SK-N-SH (cell line): ENCODE results near the gene NEURL2. TPM values are rescaled to one million over a fixed set of nuclear protein-coding genes. Genes with fewer than 3 reads are reported as not detected.

Experiments
- CTCF ChIA-PET: fragments of 300-600, 350-600 bp; formaldehyde crosslinking; extraction: SDS; loops from one replicate; lab custom pipeline; 2021; lab: Yijun Ruan, JAX
- POLR2A ChIA-PET: fragments of 350-600 bp; sonication (Branson Sonifier 250); formaldehyde crosslinking; extraction: SDS; loops from one replicate; lab custom pipeline; 2020; ENCODE audit warnings: antibody characterized with exemption, inconsistent platforms; lab: Yijun Ruan, JAX
- DNase-seq: peaks from one replicate; pipeline ENCODE4 v3.0.0; 2012
- H2AFZ ChIP-seq: fragments of 200-600 bp; sonication (generic); 2 replicates; pipeline ENCODE4 v1.8.1; 2016; ENCODE audit warnings: antibody characterized with exemption, mild to moderate bottlenecking, low read depth
- H3F3A ChIP-seq: fragments of 200-600 bp; sonication (generic); replicated peaks from 2 replicates; pipeline ENCODE3; 2016; ENCODE audit warnings: antibody characterized with exemption, mild to moderate bottlenecking; ENCODE audit not compliant: insufficient read depth
- H3K27ac ChIP-seq, 2 experiments: fragments of 200-500 bp in 1 of 2; fragments of 200-600 bp in 1 of 2; sonication (Bioruptor generic) in 1 of 2; sonication (generic), shearing (Covaris generic) in 1 of 2; 2 replicates each; pipeline versions ENCODE4 v1.5.1 to v1.6.1; 2014 to 2016; ENCODE audit warnings: low read depth in 2 of 2, inconsistent platforms in 1 of 2, low read length in 1 of 2, mild to moderate bottlenecking in 1 of 2, mixed read lengths in 1 of 2
- H3K27me3 ChIP-seq: fragments of 200-600 bp; sonication (generic), shearing (Covaris generic); 2 replicates; pipeline ENCODE4 v1.6.1; 2016; ENCODE audit warnings: mixed run types; ENCODE audit not compliant: insufficient read depth
- H3K36me3 ChIP-seq, 2 experiments: fragments of 200-500 bp in 1 of 2; fragments of 200-600 bp in 1 of 2; sonication (Bioruptor generic) in 1 of 2; sonication (generic) in 1 of 2; replicated peaks in 1 of 2; 2 replicates each; pipeline versions ENCODE3 to v1.5.1; 2014 to 2016; ENCODE audit warnings: low read length in 1 of 2, mild to moderate bottlenecking in 1 of 2; ENCODE audit not compliant: insufficient read depth in 2 of 2, control insufficient read depth in 1 of 2
- H3K4me1 ChIP-seq, 2 experiments: fragments of 200-500 bp in 1 of 2; fragments of 200-600 bp in 1 of 2; sonication (Bioruptor generic) in 1 of 2; sonication (generic), shearing (Covaris generic) in 1 of 2; 2 replicates each; pipeline versions ENCODE4 v1.5.1 to v1.6.1; 2014 to 2016; ENCODE audit warnings: low read depth in 1 of 2, low read length in 1 of 2, mixed run types in 1 of 2; ENCODE audit not compliant: insufficient read depth in 2 of 2, control insufficient read depth in 1 of 2
- H3K4me2 ChIP-seq: fragments of 200-600 bp; sonication (generic), shearing (Covaris generic); 2 replicates; pipeline ENCODE4 v1.6.1; 2017; ENCODE audit warnings: mixed run types
- H3K4me3 ChIP-seq, 2 experiments: fragments of 200-500 bp in 1 of 2; fragments of 200-600 bp in 1 of 2; sonication (Bioruptor generic) in 1 of 2; sonication (generic), shearing (Covaris generic) in 1 of 2; 2 replicates each; pipeline versions ENCODE4 v1.5.1 to v1.8.1; 2014 to 2016; ENCODE audit warnings: low read depth in 2 of 2, inconsistent platforms in 1 of 2, low read length in 1 of 2, mild to moderate bottlenecking in 1 of 2, mixed read lengths in 1 of 2, moderate library complexity in 1 of 2
- H3K79me2 ChIP-seq: fragments of 200-600 bp; sonication (generic); 2 replicates; pipeline ENCODE4 v1.8.1; 2017; ENCODE audit warnings: mild to moderate bottlenecking; ENCODE audit not compliant: insufficient read depth
- H3K9ac ChIP-seq: fragments of 200-600 bp; sonication (generic); 2 replicates; pipeline ENCODE4 v1.6.1; 2017; ENCODE audit warnings: mixed run types
- H3K9me2 ChIP-seq: fragments of 200-600 bp; sonication (generic); 2 replicates; pipeline ENCODE4 v1.6.1; 2017; ENCODE audit warnings: mixed run types
- H3K9me3 ChIP-seq: fragments of 200-600 bp; sonication (generic); 2 replicates; pipeline ENCODE4 v1.6.1; 2017; ENCODE audit warnings: mixed run types, mild to moderate bottlenecking, moderate library complexity
- H4K20me1 ChIP-seq: fragments of 200-600 bp; sonication (generic); 2 replicates; pipeline ENCODE4 v1.6.1; 2017; ENCODE audit warnings: mild to moderate bottlenecking, mixed run types; ENCODE audit not compliant: insufficient read depth
- CHD2 ChIP-seq: fragments of 150-350 bp; IDR thresholded peaks from 2 replicates; pipeline ENCODE4 v1.6.1; 2018; ENCODE audit warnings: low read length; ENCODE audit not compliant: partially characterized antibody
- ELF1 ChIP-seq: IDR thresholded peaks from 2 replicates; pipeline ENCODE4 v1.4.0; 2012
- EZH2phosphoT487 ChIP-seq: fragments of 200-600 bp; sonication (generic); IDR thresholded peaks from 2 replicates; pipeline ENCODE4 v1.6.1; 2017; ENCODE audit warnings: low read depth, mixed run types, mild to moderate bottlenecking, antibody characterized with exemption, moderate library complexity, borderline replicate concordance
- FOXM1 ChIP-seq: IDR thresholded peaks from 2 replicates; pipeline ENCODE4 v1.4.0; 2012; ENCODE audit warnings: low read depth, mild to moderate bottlenecking
- GATA2 ChIP-seq: sonication (generic); formaldehyde crosslinking; IDR thresholded peaks from 2 replicates; pipeline ENCODE4 v1.5.0; 2020; ENCODE audit warnings: mild to moderate bottlenecking, missing genetic modification reagents
- NRF1 ChIP-seq: IDR thresholded peaks from 2 replicates; pipeline ENCODE4 v1.6.1; 2012; ENCODE audit warnings: low read depth, mild to moderate bottlenecking, low read length
- RAD21 ChIP-seq: IDR thresholded peaks from 2 replicates; pipeline ENCODE4 v1.6.1; 2012; ENCODE audit warnings: mild to moderate bottlenecking, low read length
- RCOR1 ChIP-seq: fragments of 150-350 bp; IDR thresholded peaks from 2 replicates; pipeline ENCODE4 v1.6.1; 2017; ENCODE audit warnings: antibody characterized with exemption, low read length
- RFX5 ChIP-seq: IDR thresholded peaks from 2 replicates; pipeline ENCODE4 v1.6.1; 2012; ENCODE audit warnings: mild to moderate bottlenecking, improper control_type of control experiment, low read length
- RXRA ChIP-seq: IDR thresholded peaks from 2 replicates; pipeline ENCODE4 v1.4.0; 2012; ENCODE audit warnings: low read depth, mild to moderate bottlenecking, borderline replicate concordance
- SIN3A ChIP-seq: IDR thresholded peaks from 2 replicates; pipeline ENCODE4 v1.6.1; 2012; ENCODE audit warnings: low read depth, mild to moderate bottlenecking, low read length, moderate library complexity, borderline replicate concordance
- SMC3 ChIP-seq: IDR thresholded peaks from 2 replicates; pipeline ENCODE4 v1.6.1; 2012; ENCODE audit warnings: low read depth, low read length, improper control_type of control experiment
- TCF12 ChIP-seq: IDR thresholded peaks from 2 replicates; pipeline ENCODE4 v1.4.0; 2012
- TEAD4 ChIP-seq: IDR thresholded peaks from 2 replicates; pipeline ENCODE4 v1.4.0; 2012; ENCODE audit warnings: mild to moderate bottlenecking, borderline replicate concordance; ENCODE audit not compliant: insufficient read depth
- USF1 ChIP-seq: IDR thresholded peaks from 2 replicates; pipeline ENCODE4 v1.4.0; 2012; ENCODE audit warnings: low read depth, borderline replicate concordance
- YY1 ChIP-seq: IDR thresholded peaks from 2 replicates; pipeline ENCODE4 v1.4.0; 2012; ENCODE audit warnings: low read depth, mild to moderate bottlenecking
- ZBTB33 ChIP-seq: IDR thresholded peaks from 2 replicates; pipeline ENCODE4 v1.4.0; 2012; ENCODE audit warnings: low read depth, borderline replicate concordance
- WGBS: methylation state at CpG from one replicate; pipeline ENCODE4 v1.1.6; 2017; ENCODE audit warnings: low lambda C conversion rate; 5-methylcytosine and 5-hydroxymethylcytosine counted together
- polyA plus RNA-seq, 3 experiments: library from polyadenylated mRNA; depleted of rRNA; stranded (reverse); fragments of >200 nt; gene quantifications; 2 replicates each; pipeline ENCODE4 v1.2.3, GENCODE V29; 2012
- TF ChIP-seq, protein P1 (sequence below): IDR thresholded peaks from 2 replicates; pipeline ENCODE4 v1.6.1; 2012; ENCODE audit warnings: mild to moderate bottlenecking, low read depth, low read length, moderate library complexity
- TF ChIP-seq, protein P2 (sequence below): IDR thresholded peaks from 2 replicates; pipeline ENCODE4; 2012
- TF ChIP-seq, protein P3 (sequence below): fragments of 150-350 bp; IDR thresholded peaks from 2 replicates; pipeline ENCODE4 v1.6.1; 2016; ENCODE audit warnings: mild to moderate bottlenecking, low read depth, low read length

NEURL2 gene
- polyA plus RNA-seq, 1 of the 3 experiments (the other 2 are of a cell fraction) = 3.5 TPM

DNA sequence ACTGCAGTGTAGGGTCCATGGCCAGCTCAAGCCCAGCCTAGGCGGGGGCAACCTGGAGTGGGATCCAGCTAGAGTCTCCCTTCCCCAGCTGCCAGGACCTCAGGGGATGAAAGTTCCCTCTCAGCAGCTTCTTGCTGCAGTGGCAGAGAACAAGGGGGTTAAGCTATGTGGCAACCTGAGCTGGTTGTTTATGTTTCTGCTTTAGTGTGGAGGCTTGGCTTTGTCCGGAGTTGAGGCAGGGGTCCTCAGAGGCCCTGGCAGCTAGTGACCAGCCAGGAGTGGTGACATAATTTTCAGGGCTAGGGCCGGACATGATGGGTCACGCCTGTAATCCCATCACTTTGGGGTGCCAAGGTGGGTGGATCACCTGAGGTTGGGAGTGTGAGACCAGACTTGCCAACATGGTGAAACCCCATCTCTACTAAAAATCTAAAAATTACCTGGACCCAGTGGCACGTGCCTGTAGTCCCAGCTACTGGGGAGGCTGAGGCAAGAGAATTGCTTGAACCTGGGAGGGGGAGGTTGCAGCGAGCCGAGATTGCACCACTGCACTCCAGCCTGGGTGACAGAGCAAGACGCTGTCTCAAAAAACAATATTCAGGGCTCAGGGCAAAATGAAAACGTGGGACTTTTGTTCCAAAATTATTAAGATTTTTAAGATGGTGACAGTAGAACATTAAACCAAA is 35.0 kb upstream of the NEURL2 start (continued):
- TF ChIP-seq TEAD4 = no peak

- Histone ChIP-seq H3K9me2 (no peaks in the 10 kb centered on the region), H3K4me3 (no peak overlapping the region), H3F3A (peaks cover 9% of the 10 kb centered on the region), H3K4me2 (no peak overlapping the region), H2AFZ (no peak overlapping the region), H3K79me2 (no peaks in the 10 kb centered on the region), H3K4me1 (peaks cover 0 to 8% of the 10 kb centered on the region in 2 experiments; a peak in 1 of 4 replicates), H3K9ac (no peak overlapping the region), H3K27ac (no peak overlapping the region), H3K27me3 (no peaks in the 10 kb centered on the region), H3K9me3 (no peaks in the 10 kb centered on the region), H4K20me1 (no peaks in the 10 kb centered on the region), H3K36me3 (no peaks in the 10 kb centered on the region)
- 81% methylated on average over 21 of the region's 21 CpGs for WGBS
- POLR2A ChIA-PET = interaction anchor here (0.7 to 2.5 kb wide), 2 partner anchors 9 to 14 kb away, joined by 3 to 11 read pairs; partner anchors contain the start of gene PCIF1
- CTCF ChIA-PET = interaction anchor here (0.9 kb wide), 1 partner anchor 11 kb away, joined by 3 read pairs; no protein-coding TSS in a partner anchor
- TF ChIP-seq RCOR1 = no peak
- no peak for TF ChIP-seq FOXM1
- no peak for TF ChIP-seq ELF1
- TF ChIP-seq SMC3 = no peak
- no peak for TF ChIP-seq GATA2 (CRISPR knock-in tag)
- no peak for TF ChIP-seq USF1
- TF ChIP-seq TEAD4 = no peak
- no peak for TF ChIP-seq ZBTB33
- TF ChIP-seq RAD21 = no peak
- no peak for TF ChIP-seq RFX5
- TF ChIP-seq, protein P1, sequence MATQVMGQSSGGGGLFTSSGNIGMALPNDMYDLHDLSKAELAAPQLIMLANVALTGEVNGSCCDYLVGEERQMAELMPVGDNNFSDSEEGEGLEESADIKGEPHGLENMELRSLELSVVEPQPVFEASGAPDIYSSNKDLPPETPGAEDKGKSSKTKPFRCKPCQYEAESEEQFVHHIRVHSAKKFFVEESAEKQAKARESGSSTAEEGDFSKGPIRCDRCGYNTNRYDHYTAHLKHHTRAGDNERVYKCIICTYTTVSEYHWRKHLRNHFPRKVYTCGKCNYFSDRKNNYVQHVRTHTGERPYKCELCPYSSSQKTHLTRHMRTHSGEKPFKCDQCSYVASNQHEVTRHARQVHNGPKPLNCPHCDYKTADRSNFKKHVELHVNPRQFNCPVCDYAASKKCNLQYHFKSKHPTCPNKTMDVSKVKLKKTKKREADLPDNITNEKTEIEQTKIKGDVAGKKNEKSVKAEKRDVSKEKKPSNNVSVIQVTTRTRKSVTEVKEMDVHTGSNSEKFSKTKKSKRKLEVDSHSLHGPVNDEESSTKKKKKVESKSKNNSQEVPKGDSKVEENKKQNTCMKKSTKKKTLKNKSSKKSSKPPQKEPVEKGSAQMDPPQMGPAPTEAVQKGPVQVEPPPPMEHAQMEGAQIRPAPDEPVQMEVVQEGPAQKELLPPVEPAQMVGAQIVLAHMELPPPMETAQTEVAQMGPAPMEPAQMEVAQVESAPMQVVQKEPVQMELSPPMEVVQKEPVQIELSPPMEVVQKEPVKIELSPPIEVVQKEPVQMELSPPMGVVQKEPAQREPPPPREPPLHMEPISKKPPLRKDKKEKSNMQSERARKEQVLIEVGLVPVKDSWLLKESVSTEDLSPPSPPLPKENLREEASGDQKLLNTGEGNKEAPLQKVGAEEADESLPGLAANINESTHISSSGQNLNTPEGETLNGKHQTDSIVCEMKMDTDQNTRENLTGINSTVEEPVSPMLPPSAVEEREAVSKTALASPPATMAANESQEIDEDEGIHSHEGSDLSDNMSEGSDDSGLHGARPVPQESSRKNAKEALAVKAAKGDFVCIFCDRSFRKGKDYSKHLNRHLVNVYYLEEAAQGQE = no peak
- TF ChIP-seq CHD2 = no peak
- TF ChIP-seq, protein P2, sequence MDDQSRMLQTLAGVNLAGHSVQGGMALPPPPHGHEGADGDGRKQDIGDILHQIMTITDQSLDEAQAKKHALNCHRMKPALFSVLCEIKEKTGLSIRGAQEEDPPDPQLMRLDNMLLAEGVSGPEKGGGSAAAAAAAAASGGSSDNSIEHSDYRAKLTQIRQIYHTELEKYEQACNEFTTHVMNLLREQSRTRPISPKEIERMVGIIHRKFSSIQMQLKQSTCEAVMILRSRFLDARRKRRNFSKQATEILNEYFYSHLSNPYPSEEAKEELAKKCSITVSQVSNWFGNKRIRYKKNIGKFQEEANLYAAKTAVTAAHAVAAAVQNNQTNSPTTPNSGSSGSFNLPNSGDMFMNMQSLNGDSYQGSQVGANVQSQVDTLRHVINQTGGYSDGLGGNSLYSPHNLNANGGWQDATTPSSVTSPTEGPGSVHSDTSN = no peak
- TF ChIP-seq TCF12 = no peak
- TF ChIP-seq EZH2phosphoT487 = no peak
- no peak for TF ChIP-seq YY1
- no peak for TF ChIP-seq NRF1
- TF ChIP-seq, protein P3, sequence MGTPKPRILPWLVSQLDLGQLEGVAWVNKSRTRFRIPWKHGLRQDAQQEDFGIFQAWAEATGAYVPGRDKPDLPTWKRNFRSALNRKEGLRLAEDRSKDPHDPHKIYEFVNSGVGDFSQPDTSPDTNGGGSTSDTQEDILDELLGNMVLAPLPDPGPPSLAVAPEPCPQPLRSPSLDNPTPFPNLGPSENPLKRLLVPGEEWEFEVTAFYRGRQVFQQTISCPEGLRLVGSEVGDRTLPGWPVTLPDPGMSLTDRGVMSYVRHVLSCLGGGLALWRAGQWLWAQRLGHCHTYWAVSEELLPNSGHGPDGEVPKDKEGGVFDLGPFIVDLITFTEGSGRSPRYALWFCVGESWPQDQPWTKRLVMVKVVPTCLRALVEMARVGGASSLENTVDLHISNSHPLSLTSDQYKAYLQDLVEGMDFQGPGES = no peak
- no peak for TF ChIP-seq RXRA
- no peak for TF ChIP-seq SIN3A
- DNase-seq = no peak
These were observed 33.6 kb upstream of the NEURL2 start for GRCh38 chr20:45924391-45925261.
